Hepatocyte (in vitro differentiated cells): ENCODE measurements around the gene PATE4.

ENCODE experiments used
- CTCF ChIP-seq: fragments of 200-600 bp; sonication (generic); IDR thresholded peaks from 2 replicates; pipeline ENCODE4 v1.5.1; 2016; ENCODE audit warnings: antibody characterized with exemption, mild to moderate bottlenecking; ENCODE audit not compliant: poor library complexity
- EZH2 ChIP-seq: fragments of 200-600 bp; sonication (generic); IDR thresholded peaks from 2 replicates; pipeline ENCODE4 v1.6.1; 2016; ENCODE audit warnings: antibody characterized with exemption, mild to moderate bottlenecking, borderline replicate concordance

- TF ChIP-seq EZH2: no peak
- no peak for TF ChIP-seq CTCF
Observed at GRCh38 chr11:125833016-125833415, at the start of gene PATE4.
